ENCODE measurements around the gene CA10.

Gene CA10

GRCh38 chr17:51699303-51699702 lies 459.2 kb downstream of the CA10 start:
- in situ Hi-C loops (cut with HindIII; ENCODE audit: low pct_ligation_motif_present, low pct_unique_long_range_greater_than_20kb, low sequenced_read_pairs): no loop called here
- no peak for DNase-seq

GRCh38 chr17:51692917-51693316 lies 465.6 kb downstream of the CA10 start:
- in situ Hi-C loops (cut with HindIII; ENCODE audit: low pct_ligation_motif_present, low pct_unique_long_range_greater_than_20kb, low sequenced_read_pairs): no loop called here
- DNase-seq: no peak

- in situ Hi-C loops (cut with HindIII; ENCODE audit: low pct_ligation_motif_present, low pct_unique_long_range_greater_than_20kb, low sequenced_read_pairs): no loop called here
- DNase-seq: no peak
Measured at GRCh38 chr17:51687887-51688286, 470.6 kb downstream of the CA10 start.

GRCh38 chr17:51685287-51685909 lies 473.1 kb downstream of the CA10 start:
- DNase-seq: no peak
- in situ Hi-C loops (cut with HindIII; ENCODE audit: low pct_ligation_motif_present, low pct_unique_long_range_greater_than_20kb, low sequenced_read_pairs): no loop called here

- in situ Hi-C loops (cut with HindIII; ENCODE audit: low pct_ligation_motif_present, low pct_unique_long_range_greater_than_20kb, low sequenced_read_pairs): no loop called here
- DNase-seq: no peak
Measured at GRCh38 chr17:51684214-51684613, 474.3 kb downstream of the CA10 start.

- no peak for DNase-seq
- in situ Hi-C loops (cut with HindIII; ENCODE audit: low pct_ligation_motif_present, low pct_unique_long_range_greater_than_20kb, low sequenced_read_pairs): no loop called here
Measured at GRCh38 chr17:51683291-51683690, 475.2 kb downstream of the CA10 start.

GRCh38 chr17:51682115-51682514 lies 476.4 kb downstream of the CA10 start:
- in situ Hi-C loops (cut with HindIII; ENCODE audit: low pct_ligation_motif_present, low pct_unique_long_range_greater_than_20kb, low sequenced_read_pairs): no loop called here
- no peak for DNase-seq

- DNase-seq: no peak
- in situ Hi-C loops (cut with HindIII; ENCODE audit: low pct_ligation_motif_present, low pct_unique_long_range_greater_than_20kb, low sequenced_read_pairs): no loop called here
Measured at GRCh38 chr17:51677875-51678274, 480.6 kb downstream of the CA10 start.

- in situ Hi-C loops (cut with HindIII; ENCODE audit: low pct_ligation_motif_present, low pct_unique_long_range_greater_than_20kb, low sequenced_read_pairs): no loop called here
Measured at GRCh38 chr17:51676691-51677487, 481.6 kb downstream of the CA10 start.

GRCh38 chr17:51674579-51675255 lies 483.8 kb downstream of the CA10 start:
- DNase-seq: no peak

More at GRCh38 chr17:51676691-51677487, 481.6 kb downstream of the CA10 start:
- DNase-seq: no peak

GRCh38 chr17:51673070-51673469 lies 485.4 kb downstream of the CA10 start:
- DNase-seq: no peak
- in situ Hi-C loops (cut with HindIII; ENCODE audit: low pct_ligation_motif_present, low pct_unique_long_range_greater_than_20kb, low sequenced_read_pairs): no loop called here

More at GRCh38 chr17:51674579-51675255, 483.8 kb downstream of the CA10 start:
- in situ Hi-C loops (cut with HindIII; ENCODE audit: low pct_ligation_motif_present, low pct_unique_long_range_greater_than_20kb, low sequenced_read_pairs): no loop called here

- in situ Hi-C loops (cut with HindIII; ENCODE audit: low pct_ligation_motif_present, low pct_unique_long_range_greater_than_20kb, low sequenced_read_pairs): no loop called here
- no peak for DNase-seq
Measured at GRCh38 chr17:51672065-51672464, 486.4 kb downstream of the CA10 start.

- in situ Hi-C loops (cut with HindIII; ENCODE audit: low pct_ligation_motif_present, low pct_unique_long_range_greater_than_20kb, low sequenced_read_pairs): no loop called here
- no peak for DNase-seq
Measured at GRCh38 chr17:51670899-51671298, 487.6 kb downstream of the CA10 start.

GRCh38 chr17:51668963-51669246 lies 489.6 kb downstream of the CA10 start:
- DNase-seq: no peak
- in situ Hi-C loops (cut with HindIII; ENCODE audit: low pct_ligation_motif_present, low pct_unique_long_range_greater_than_20kb, low sequenced_read_pairs): no loop called here

GRCh38 chr17:51668155-51668962 lies 490.2 kb downstream of the CA10 start:
- DNase-seq: no peak
- in situ Hi-C loops (cut with HindIII; ENCODE audit: low pct_ligation_motif_present, low pct_unique_long_range_greater_than_20kb, low sequenced_read_pairs): no loop called here

- no peak for DNase-seq
- in situ Hi-C loops (cut with HindIII; ENCODE audit: low pct_ligation_motif_present, low pct_unique_long_range_greater_than_20kb, low sequenced_read_pairs): no loop called here
Measured at GRCh38 chr17:51667706-51668083, 490.8 kb downstream of the CA10 start.

GRCh38 chr17:51666971-51667705 lies 491.4 kb downstream of the CA10 start:
- in situ Hi-C loops (cut with HindIII; ENCODE audit: low pct_ligation_motif_present, low pct_unique_long_range_greater_than_20kb, low sequenced_read_pairs): no loop called here
- DNase-seq: no peak

- in situ Hi-C loops (cut with HindIII; ENCODE audit: low pct_ligation_motif_present, low pct_unique_long_range_greater_than_20kb, low sequenced_read_pairs): no loop called here
- DNase-seq: no peak
Measured at GRCh38 chr17:51662204-51663056, 496.1 kb downstream of the CA10 start.
